DOHH2 (cell line): ENCODE data around the gene DISP1.
"Not testable (repeated sequence)": the region's sequence is repeated elsewhere in the genome, so short reads cannot be mapped to it uniquely, and the experiment has no call there.

Experiments used
- H3F3A ChIP-seq: fragments of 200-600 bp; sonication (generic), shearing (Covaris generic); 2 replicates; pipeline ENCODE4 v1.6.0; 2016; ENCODE audit warnings: antibody characterized with exemption, mild to moderate bottlenecking; ENCODE audit not compliant: control insufficient read depth, insufficient read depth
- H3K27ac ChIP-seq: fragments of 200-600 bp; sonication (generic); 2 replicates; pipeline ENCODE4 v1.5.1; 2014; ENCODE audit warnings: low read depth, mild to moderate bottlenecking, low read length, moderate library complexity
- H3K27me3 ChIP-seq: fragments of 200-600 bp; sonication (generic); 2 replicates; pipeline ENCODE4 v1.6.1; 2014; ENCODE audit warnings: mild to moderate bottlenecking, low read length, mixed read lengths; ENCODE audit not compliant: control insufficient read depth
- H3K36me3 ChIP-seq: fragments of 200-600 bp; sonication (generic); 2 replicates; pipeline ENCODE4 v1.6.1; 2014; ENCODE audit warnings: mild to moderate bottlenecking, low read length, moderate library complexity, mixed read lengths; ENCODE audit not compliant: control insufficient read depth
- H3K4me1 ChIP-seq: fragments of 200-600 bp; sonication (generic); 2 replicates; pipeline ENCODE4 v1.6.1; 2014; ENCODE audit warnings: mild to moderate bottlenecking, low read length, mixed read lengths; ENCODE audit not compliant: control insufficient read depth
- H3K4me2 ChIP-seq: fragments of 200-600 bp; sonication (generic); 2 replicates; pipeline ENCODE4 v1.6.0; 2014; ENCODE audit warnings: mild to moderate bottlenecking, low read length, moderate library complexity
- H3K4me3 ChIP-seq: fragments of 200-600 bp; sonication (generic); 2 replicates; pipeline ENCODE4 v1.5.1; 2014; ENCODE audit warnings: mild to moderate bottlenecking, low read length, mixed read lengths
- H3K79me2 ChIP-seq: fragments of 200-600 bp; sonication (generic); 2 replicates; pipeline ENCODE4 v1.6.1; 2014; ENCODE audit warnings: mild to moderate bottlenecking, low read length, mixed read lengths; ENCODE audit not compliant: control insufficient read depth
- H3K9me2 ChIP-seq: fragments of 200-600 bp; sonication (generic); replicated peaks from 2 replicates; pipeline ENCODE4 v1.6.1; 2014; ENCODE audit warnings: mild to moderate bottlenecking, low read length, mixed read lengths; ENCODE audit not compliant: control insufficient read depth
- H3K9me3 ChIP-seq: fragments of 200-600 bp; sonication (generic); 2 replicates; pipeline ENCODE4 v1.6.1; 2014; ENCODE audit warnings: antibody characterized with exemption, low read length, mixed read lengths; ENCODE audit not compliant: control insufficient read depth, insufficient read depth
- H4K20me1 ChIP-seq: fragments of 200-600 bp; sonication (generic); 2 replicates; pipeline ENCODE4 v1.6.0; 2014; ENCODE audit warnings: low read depth, mild to moderate bottlenecking, antibody characterized with exemption, low read length, moderate library complexity; ENCODE audit not compliant: control insufficient read depth, insufficient read depth
- EZH2phosphoT487 ChIP-seq: fragments of 200-600 bp; sonication (generic); IDR thresholded peaks from 2 replicates; pipeline ENCODE4 v1.6.1; 2017; ENCODE audit warnings: borderline replicate concordance, mild to moderate bottlenecking, antibody characterized with exemption, low read length, moderate library complexity, mixed read lengths
- TF ChIP-seq, protein P1 (sequence below): fragments of 200-600 bp; sonication (generic); IDR thresholded peaks from one replicate; pipeline ENCODE4 v1.5.1; 2014; ENCODE audit warnings: antibody characterized with exemption, mild to moderate bottlenecking, low read depth, low read length; ENCODE audit not compliant: poor library complexity, severe bottlenecking

The DISP1 gene

DNA sequence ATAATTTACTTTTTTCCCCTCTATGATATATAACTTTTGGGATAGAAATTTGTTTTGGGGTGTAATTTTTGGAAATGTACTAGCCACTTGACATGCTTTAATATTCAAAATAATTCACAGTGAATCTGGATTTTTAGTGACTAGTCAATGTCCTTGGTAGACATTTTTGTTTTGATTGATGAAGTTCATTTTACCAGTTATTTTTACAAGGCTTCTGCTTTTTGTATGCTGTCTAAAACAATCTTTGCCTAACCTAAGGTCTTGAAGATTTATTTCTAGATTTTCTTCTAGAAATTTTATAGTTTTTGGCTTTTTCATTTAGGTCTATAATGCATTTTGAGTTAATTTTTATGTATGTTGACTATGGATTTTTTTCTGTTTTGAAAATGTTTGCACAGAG, 30.9 kb downstream of the DISP1 start:
- H3K79me2 ChIP-seq, result no peaks in the 10 kb centered on the region
- H3K9me2 ChIP-seq, result no peaks in the 10 kb centered on the region
- no peaks in the 10 kb centered on the region for H3K9me3 ChIP-seq
- H3K27ac ChIP-seq, result no peak overlapping the region
- TF ChIP-seq, protein P1, sequence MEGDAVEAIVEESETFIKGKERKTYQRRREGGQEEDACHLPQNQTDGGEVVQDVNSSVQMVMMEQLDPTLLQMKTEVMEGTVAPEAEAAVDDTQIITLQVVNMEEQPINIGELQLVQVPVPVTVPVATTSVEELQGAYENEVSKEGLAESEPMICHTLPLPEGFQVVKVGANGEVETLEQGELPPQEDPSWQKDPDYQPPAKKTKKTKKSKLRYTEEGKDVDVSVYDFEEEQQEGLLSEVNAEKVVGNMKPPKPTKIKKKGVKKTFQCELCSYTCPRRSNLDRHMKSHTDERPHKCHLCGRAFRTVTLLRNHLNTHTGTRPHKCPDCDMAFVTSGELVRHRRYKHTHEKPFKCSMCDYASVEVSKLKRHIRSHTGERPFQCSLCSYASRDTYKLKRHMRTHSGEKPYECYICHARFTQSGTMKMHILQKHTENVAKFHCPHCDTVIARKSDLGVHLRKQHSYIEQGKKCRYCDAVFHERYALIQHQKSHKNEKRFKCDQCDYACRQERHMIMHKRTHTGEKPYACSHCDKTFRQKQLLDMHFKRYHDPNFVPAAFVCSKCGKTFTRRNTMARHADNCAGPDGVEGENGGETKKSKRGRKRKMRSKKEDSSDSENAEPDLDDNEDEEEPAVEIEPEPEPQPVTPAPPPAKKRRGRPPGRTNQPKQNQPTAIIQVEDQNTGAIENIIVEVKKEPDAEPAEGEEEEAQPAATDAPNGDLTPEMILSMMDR, result no peak
- no peak for TF ChIP-seq EZH2phosphoT487
- no peaks in the 10 kb centered on the region for H3K36me3 ChIP-seq
- H3K4me2 ChIP-seq, result no peak overlapping the region
- H3K27me3 ChIP-seq, result no peaks in the 10 kb centered on the region
- H3F3A ChIP-seq, result no peaks in the 10 kb centered on the region
- no peak overlapping the region for H3K4me3 ChIP-seq
- no peaks in the 10 kb centered on the region for H3K4me1 ChIP-seq
- H4K20me1 ChIP-seq, result no peaks in the 10 kb centered on the region

DNA sequence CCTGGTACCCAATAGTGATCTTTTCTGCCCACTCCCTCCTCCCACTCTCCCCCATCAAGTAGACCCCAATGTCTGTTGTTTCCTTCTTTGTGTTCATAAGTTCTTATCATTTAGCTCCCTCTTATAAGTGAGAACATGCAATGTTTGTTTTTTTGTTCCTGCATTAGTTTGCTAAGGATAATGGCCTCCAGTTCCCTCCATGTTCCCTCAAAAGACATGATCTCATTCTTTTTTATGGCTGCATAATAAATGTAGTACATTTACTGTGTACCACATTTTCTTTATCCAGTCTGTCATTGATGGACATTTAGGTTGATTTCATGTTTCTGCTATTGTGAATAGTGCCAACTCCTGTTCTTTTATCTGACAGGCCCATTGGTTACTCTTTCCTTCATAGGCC, 35.7 kb downstream of the DISP1 start:
- H3K4me2 ChIP-seq, H3K9me2 ChIP-seq, H3K79me2 ChIP-seq, H3F3A ChIP-seq, H3K4me3 ChIP-seq, H4K20me1 ChIP-seq, H3K9me3 ChIP-seq, H3K36me3 ChIP-seq, H3K4me1 ChIP-seq, H3K27me3 ChIP-seq, H3K27ac ChIP-seq: not testable (repeated sequence)

DNA sequence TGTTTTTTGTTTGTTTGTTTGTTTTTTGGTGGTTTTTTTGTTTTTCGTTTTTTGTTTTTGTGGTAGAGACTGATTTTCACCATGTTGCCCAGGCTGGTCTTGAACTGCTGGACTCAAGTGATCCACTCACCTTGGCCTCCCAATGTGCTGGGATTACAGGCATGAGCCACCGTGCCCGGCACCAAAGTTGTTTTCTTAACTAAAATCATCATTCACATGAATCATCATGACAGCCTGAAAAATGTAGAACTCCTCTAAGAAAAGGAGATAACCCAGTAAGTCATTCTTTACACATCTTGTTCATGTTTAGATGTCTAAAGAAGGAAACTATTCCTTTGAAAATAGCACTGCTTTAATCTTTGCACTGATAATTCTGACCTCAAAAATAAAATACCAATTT, 37.5 kb downstream of the DISP1 start:
- Histone ChIP-seq H3F3A (no peaks in the 10 kb centered on the region), H3K9me2 (no peaks in the 10 kb centered on the region)
- TF ChIP-seq, protein P1, result no peak
- no peak for TF ChIP-seq EZH2phosphoT487

DNA sequence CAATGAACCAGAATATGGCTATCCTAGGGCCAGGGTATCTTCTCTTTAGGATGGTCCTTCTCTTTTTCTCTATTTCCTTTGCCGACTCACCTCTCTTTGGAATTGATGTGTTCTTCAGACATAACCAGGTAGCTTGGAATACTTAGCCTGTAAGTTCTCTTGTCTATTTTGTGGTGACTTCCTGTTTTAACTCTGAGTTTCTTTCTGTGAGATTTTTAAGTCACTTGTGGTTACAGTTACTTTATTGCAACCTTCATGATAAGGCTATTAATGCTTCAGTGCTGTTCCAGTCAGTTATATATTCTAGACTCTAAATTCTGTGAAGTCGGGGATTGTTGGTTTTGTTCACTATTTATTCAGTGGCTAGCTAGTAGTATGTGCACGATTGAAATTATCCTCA, 46.2 kb downstream of the DISP1 start:
- Histone ChIP-seq H3K9me3 (peaks cover 3% of the 10 kb centered on the region; the same call in 1 of the 2 replicates), H3K9me2 (no peaks in the 10 kb centered on the region), H3K4me3 (no peak overlapping the region), H3K79me2 (no peaks in the 10 kb centered on the region), H3K27me3 (no peaks in the 10 kb centered on the region; the same call in 1 of the 2 replicates), H3K4me1 (no peaks in the 10 kb centered on the region), H3K27ac (no peak overlapping the region), H3K36me3 (no peaks in the 10 kb centered on the region), H3K4me2 (no peak overlapping the region), H3F3A (no peaks in the 10 kb centered on the region), H4K20me1 (no peaks in the 10 kb centered on the region)
- no peak for TF ChIP-seq EZH2phosphoT487
- TF ChIP-seq, protein P1, result no peak

More for the DNA sequence above, 37.5 kb downstream of the DISP1 start:
- H3K27ac ChIP-seq, result no peak overlapping the region
- H3K27me3 ChIP-seq, result no peaks in the 10 kb centered on the region
- H3K4me1 ChIP-seq, result no peaks in the 10 kb centered on the region
- H4K20me1 ChIP-seq, result no peaks in the 10 kb centered on the region
- H3K79me2 ChIP-seq, result no peaks in the 10 kb centered on the region
- H3K36me3 ChIP-seq, result no peaks in the 10 kb centered on the region
- no peaks in the 10 kb centered on the region for H3K9me3 ChIP-seq
- H3K4me2 ChIP-seq, result no peak overlapping the region
- no peak overlapping the region for H3K4me3 ChIP-seq
